GOT3 (cell line): ENCODE measurements around the gene TRPV6.

Experiments used
- DNase-seq: peaks from one replicate; lab custom pipeline; 2025; ENCODE audit warnings: mixed read lengths; lab: John Stamatoyannopoulos, UW

TRPV6 gene

GRCh38 chr7:142885311-142886230 is at the start of gene TRPV6:
Gene TRPV6 (minus strand): TSS chr7:142885745.
- DNase-seq, result no peak

- DNase-seq, result no peak
Measured at GRCh38 chr7:142934056-142934455, 48.5 kb upstream of the TRPV6 start.

DNA sequence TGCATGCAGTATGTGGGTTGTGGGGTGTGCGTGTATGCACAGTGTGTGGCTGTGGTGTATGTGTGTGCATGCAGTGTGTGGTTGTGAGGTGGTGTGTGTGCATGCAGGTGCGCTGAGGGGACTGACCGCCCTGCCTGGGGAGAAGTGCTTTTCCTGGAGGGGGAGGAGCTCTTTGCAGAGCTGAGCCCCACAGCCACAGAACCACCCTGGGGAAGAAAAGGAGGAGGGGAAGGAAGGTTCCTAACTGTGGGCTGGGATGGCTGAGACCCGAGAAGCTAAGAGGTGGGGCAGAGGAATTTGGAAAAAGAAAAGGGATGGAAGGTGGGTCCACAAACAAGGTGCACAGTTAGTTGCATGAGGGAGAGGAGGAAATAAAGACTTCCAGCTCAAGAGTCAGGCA is 48.1 kb upstream of the TRPV6 start, which contains the start of gene TRPV5:
Gene TRPV5 (minus strand): TSS at position 123 of the 400 bp plus-strand sequence. CDS start 287 bp downstream, outside the sequence.
- no peak for DNase-seq

DNA sequence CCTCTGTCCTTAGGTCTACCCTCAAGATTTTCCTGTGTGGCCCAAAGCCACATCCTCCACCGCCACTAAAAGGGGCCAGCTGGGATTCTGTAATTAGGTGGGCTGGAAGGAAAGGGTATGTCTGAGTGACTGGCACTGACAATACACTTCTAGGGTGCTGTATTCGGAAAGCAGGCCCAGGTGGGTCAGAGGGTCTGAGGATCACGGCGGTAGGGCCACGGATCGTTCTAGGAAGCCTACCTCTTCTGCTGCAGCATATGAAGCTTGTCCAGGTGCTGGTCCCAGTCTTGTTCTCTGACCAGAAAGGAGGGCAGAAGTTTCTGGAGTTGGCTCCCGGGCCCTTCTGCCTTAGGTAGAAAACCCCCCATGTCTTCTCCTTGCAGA is 47.5 kb upstream of the TRPV6 start:
- DNase-seq, result no peak

- DNase-seq, result no peak
Measured at GRCh38 chr7:142932386-142933091, 47.0 kb upstream of the TRPV6 start.

DNA sequence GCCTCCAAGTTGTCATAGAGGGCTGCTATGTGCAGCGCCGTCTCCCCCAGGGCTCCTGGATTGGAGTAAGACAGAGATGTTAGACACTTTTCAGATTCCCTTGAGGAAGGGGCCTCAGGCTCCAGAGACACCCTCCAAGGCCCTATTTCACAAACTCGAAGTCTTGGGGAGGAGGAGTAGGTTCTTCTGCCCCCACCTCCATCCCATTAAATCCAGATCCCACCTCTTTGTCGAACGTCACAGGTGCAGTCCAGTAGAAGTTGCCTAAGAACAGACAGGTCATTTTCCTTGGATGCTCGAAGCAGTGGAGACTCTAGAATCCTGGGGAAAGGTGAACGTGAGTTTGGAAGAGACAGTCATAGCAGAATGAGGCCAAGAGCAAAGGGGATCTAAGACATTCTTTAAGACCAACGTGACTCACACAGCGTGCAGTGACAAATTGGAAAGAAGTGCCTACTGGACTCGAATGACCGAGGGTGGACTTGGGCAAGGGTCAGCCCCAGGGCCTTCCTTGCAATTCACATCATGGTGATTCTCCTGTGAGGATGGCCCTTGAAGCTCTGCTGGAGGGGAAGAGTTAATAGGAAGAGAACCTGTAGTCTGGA is 44.7 kb upstream of the TRPV6 start:
- no peak for DNase-seq

DNA sequence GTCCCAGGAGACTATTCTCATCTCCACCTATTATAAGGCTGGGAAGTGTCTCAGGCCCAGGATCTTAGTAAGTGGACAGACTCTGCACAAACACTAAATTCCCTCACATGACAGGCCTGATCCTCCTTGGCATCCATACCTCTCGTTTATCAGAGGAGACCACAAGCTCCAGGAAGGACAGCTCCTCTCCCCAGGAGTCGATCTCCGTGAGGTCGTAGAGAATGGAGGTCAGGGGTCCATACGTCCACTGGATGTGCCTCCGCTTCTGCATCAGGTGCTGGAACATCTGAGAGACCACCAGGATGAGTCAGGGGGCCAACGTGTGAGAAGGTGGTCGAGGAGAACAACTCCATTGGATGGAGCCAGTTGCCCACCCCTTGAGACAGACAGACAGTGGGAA is 42.4 kb upstream of the TRPV6 start:
- DNase-seq, result no peak

DNA sequence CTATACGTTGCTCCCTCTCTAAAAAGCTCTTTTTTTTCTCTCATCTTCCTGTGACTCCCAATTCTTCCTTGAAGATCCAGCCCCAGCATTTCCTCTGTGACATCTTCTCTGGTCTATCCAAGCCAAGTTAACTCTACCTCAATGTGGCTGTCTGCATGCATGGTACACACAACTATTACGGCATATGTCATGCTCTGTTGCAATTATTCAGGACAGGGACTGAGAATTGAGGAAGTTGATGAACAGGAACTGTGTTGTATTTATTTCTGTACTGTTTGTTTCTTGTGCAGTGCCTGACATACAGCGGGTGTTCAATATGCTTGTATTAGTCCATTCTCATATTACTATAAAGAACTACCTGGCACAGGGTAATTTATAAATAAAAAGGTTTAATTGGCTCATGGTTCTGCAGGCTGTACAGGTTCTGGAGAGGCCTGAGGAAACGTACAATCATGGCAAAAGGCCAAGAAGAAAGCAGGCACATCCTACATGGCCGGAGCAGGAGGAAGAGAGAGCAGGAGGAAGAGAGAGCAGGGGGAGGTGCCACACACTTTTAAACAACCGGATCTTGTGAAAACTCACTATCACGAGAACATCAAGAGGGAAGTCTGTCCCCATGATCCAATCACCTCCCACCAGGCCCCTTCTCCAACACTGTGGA is 41.7 kb upstream of the TRPV6 start:
- no peak for DNase-seq

DNA sequence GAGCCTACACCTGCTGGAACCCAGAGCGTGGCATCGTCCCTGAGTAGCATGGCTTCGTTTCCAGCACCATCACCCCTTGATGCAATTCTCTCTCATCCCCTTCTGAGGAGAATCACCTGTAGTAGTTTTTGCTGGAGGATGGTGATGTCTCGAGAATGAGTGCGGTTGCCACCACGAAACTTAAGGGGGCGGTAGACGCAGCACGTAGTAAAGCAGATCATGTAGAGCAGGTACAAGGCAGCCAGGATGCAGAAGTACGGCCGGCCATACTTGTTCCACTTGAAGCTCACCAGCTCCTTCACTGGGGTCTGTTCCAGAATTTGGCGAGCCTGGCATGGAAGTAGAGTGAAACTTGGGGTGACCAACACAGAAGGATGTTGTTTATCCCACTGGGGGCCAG is 39.9 kb upstream of the TRPV6 start:
- DNase-seq, result no peak

- DNase-seq, result no peak
Measured at GRCh38 chr7:142923391-142923790, 37.8 kb upstream of the TRPV6 start.

DNA sequence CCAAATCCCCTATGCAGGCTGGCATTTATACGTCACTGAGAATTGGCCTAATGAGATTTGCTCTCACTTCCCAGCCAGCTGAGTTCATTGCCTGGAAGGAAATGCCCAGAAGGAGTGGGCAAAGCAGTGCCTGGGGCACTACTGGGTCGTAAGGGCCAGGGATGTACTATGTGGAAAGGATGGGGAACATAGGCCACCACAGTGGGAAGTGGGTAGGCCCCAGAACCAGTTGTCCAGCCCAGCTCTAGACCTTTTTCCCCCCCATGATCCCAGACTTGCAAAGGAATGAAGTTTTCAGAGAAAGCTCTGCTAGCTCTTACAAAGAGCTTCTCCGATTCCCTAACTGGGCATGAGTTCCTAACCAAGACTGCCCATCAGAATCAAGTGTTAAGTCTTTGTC is 34.1 kb upstream of the TRPV6 start:
- DNase-seq, result no peak

- no peak for DNase-seq
Measured at GRCh38 chr7:142918901-142919300, 33.4 kb upstream of the TRPV6 start.

- no peak for DNase-seq
Measured at GRCh38 chr7:142917447-142917846, 31.9 kb upstream of the TRPV6 start.

- DNase-seq, result no peak
Measured at GRCh38 chr7:142916508-142916907, 31.0 kb upstream of the TRPV6 start.

DNA sequence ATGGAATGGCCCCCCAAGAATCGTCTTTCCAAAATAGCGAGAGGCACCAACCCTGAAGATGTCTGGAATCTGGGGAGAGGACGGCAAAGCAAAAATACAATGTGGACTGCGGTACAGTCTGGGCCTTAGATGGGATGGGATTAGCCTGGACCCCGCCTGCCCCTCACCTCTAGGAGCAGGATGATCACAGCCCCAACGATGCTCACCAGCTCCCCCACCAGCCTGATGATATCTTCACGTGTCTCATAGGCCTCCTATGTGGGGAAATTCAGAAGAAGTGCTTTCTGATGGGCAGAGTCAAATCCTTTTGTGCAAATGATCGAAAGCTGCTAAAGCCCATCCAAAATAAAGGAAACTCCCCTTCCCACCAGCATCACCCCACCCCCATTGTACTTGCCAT is 29.8 kb upstream of the TRPV6 start:
- no peak for DNase-seq

DNA sequence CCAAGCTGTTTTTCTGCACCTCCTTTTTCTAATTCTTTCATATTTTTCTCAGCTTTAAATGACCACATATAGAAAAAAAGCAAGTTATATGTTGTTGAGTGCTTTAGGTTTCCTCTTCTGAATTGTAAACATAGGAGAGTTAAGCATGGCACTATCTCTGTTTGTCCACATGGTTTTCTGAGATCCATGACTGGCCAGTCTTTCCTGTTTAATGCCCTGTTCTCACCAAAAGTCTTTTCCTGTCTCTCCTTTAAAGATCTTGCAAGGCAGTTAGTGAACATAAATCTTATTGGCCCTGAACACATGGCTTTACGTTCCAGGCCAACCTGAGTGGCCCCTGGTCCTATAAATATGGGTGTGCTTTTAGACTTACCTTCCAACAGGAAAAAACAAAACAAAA is 28.6 kb upstream of the TRPV6 start:
- DNase-seq, result no peak

- DNase-seq, result no peak
Measured at GRCh38 chr7:142913566-142913965, 28.0 kb upstream of the TRPV6 start.

DNA sequence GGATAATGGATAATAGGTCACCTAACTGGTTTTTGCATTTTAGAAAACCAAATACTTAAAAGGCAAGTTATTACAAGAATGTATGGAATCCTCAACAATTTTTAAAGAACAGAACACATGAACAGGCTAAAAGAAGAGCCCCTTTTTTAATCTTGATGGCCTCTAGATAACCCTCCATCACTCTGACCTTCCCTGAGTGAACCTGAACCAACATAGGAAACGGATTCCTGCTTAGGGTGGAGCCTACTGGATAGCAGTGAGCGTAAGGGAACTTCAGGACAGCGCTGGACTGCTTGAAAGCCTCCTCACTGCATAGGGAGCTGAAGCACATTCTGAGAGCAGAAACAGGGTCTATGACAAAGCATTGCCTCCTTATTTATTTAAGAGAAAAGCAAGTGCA is 27.5 kb upstream of the TRPV6 start:
- no peak for DNase-seq

GRCh38 chr7:142910481-142910880 is 24.9 kb upstream of the TRPV6 start:
- no peak for DNase-seq

- no peak for DNase-seq
Measured at GRCh38 chr7:142910031-142910433, 24.5 kb upstream of the TRPV6 start.

- no peak for DNase-seq
Measured at GRCh38 chr7:142908921-142909890, 23.7 kb upstream of the TRPV6 start.
